ENCODE results near the gene F5.
"Not testable (repeated sequence)": the region's sequence is repeated elsewhere in the genome, so short reads cannot be mapped to it uniquely, and the experiment has no call there.

The F5 gene

DNA sequence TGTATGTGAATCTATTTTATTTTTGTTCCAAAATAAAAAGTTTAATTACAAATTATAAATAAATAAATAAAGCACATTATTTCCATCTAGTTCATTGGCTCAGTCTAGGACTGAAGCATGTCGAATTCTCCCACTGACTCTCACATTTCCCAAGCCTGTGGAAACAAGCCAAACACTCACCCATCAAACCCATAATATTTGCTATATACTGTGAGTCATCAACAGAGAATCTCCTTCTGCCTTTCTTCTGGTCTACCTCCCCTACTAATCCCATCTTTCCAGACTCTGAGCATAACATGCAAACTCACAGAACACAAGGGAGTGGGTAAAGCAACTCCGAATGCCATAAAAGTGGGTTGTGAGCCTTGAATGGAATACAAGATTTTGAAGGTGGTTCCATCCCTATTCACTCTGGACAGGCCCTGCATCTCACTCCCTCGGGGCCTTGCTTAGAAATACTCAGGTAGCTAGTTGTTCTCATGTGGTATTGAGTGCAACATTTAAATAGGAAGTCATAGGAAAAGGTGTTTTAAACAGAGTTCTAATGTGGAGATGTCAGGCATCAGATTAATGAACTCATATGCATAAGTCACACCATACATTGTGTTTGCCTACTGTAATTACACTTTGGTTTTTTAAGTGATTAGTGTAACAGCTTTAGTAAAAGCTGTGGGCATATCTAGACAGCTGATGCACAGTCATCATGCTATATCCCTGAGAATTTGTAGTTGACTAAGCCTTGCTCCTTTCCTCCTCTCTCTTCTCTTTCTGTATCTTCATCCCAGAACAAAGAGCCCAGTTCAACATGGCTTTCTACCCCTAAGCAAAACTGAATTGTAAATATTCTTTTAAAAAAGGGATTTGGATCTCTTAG lies 47.0 kb downstream of the F5 start:
- no peak for DNase-seq (ENCODE audit: low read depth)

- no peak for DNase-seq (ENCODE audit: low read depth)
These were observed 51.6 kb downstream of the F5 start for GRCh38 chr1:169534653-169535052.

DNA sequence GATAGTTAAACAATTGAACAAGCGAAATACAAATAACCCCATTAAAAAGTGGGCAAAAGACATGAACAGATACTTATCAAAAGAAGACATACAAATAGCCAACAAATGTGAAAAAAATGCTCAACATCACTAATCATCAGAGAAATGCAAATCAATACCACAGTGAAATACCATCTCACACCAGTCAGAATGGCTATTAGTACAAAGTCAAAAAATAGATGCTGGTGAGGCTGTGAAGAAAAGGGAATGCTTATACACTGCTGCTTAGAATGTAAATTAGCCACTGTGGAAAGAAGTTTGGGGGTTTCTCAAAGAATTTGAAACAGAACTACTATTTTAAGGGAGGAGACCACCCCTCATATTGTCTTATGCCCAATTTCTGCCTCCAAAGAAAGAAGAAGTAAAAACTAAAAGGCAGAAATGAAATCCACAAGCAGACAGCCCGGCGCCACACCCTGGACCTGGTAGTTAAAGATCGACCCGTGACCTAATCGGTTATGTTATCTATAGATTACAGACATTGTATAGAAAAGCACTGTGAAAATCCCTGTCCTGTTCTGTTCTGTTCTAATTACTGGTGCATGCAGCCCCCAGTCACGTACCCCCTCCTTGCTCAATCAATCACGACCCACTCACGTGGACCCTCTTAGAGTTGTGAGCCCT lies 52.6 kb downstream of the F5 start:
- not testable (repeated sequence) for DNase-seq (ENCODE audit: low read depth)

- no peak for DNase-seq (ENCODE audit: low read depth)
These were observed 55.8 kb downstream of the F5 start for GRCh38 chr1:169530448-169530847.

GRCh38 chr1:169529068-169529642 lies 57.1 kb downstream of the F5 start:
- DNase-seq (ENCODE audit: low read depth), result no peak

- DNase-seq (ENCODE audit: low read depth), result no peak
These were observed 57.8 kb downstream of the F5 start for GRCh38 chr1:169528215-169529067.

DNA sequence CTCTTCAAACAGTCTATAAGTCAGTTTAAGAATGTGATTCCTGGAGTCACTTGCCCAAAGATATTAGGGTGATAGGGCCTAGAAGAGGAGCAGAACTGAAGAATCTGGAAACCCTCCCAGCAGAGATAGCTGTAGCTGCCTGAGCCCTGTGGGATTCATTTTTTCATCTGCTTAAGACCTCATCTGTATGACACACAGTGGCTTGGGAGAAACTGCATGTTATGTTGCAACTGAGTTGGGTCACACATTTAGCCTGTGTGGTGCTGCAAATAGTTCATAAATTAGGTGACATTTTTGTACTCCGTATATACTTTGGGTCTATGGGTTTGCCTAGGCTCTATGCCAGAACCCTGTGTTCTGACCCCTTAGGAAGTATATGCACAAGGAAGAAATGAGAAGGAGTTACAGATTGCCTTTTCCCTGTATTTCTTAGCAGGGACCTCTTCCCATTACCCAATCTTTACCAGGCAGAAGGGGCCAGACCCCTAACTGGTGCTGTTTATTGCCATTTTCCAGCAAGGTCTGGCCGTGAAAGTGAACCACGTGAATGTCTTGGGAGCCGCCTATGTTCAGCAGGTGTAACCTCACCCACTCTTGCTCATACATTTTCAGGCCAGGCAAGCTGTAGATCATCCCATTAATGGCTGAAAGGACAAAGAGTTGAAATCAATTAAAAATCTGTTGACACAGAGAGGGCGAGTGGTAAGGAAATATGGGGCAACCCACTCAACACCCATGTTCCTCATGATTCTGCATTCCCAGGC lies 58.6 kb downstream of the F5 start:
- DNase-seq (ENCODE audit: low read depth), result no peak

GRCh38 chr1:169527001-169527400 lies 59.3 kb downstream of the F5 start:
- no peak for DNase-seq (ENCODE audit: low read depth)

GRCh38 chr1:169526120-169526832 lies 60.0 kb downstream of the F5 start:
- DNase-seq (ENCODE audit: low read depth), result no peak

- no peak for DNase-seq (ENCODE audit: low read depth)
These were observed 60.9 kb downstream of the F5 start for GRCh38 chr1:169525391-169525790.

GRCh38 chr1:169523904-169524303 lies 62.4 kb downstream of the F5 start:
- DNase-seq (ENCODE audit: low read depth), result no peak

- DNase-seq (ENCODE audit: low read depth), result no peak
These were observed 65.1 kb downstream of the F5 start for GRCh38 chr1:169521226-169521625.

DNA sequence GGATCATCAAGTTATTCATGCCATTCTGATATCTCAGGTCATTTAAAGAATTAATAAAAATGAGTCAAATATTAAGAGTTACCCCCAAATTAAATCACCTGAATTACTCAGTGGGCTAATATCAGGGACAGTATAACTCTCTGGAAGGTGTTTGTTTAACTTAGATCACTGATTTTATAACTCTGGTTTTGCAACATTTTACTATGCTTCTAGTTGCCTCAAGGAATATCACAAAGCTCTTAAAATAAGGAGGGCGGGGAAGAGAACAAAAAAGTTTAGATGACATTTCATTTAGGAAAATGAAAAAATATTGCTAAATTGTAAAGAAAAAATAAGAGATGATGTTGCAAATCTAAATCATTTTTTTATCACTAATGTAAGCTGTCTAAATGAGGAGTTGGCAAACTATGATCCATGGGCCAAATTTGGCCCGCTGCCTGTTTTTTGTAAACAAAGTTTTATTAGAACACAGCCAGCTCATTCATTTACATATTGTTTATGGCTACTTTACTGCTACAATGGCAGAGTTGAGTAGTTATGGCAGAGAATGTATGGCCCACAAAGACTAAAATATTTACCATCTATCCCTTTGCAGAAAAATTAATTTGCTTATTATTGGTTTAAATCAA lies 68.6 kb downstream of the F5 start:
- no peak for DNase-seq (ENCODE audit: low read depth)

- DNase-seq (ENCODE audit: low read depth), result no peak
These were observed 70.6 kb downstream of the F5 start for GRCh38 chr1:169515641-169516040.

GRCh38 chr1:169514566-169515270 lies 71.6 kb downstream of the F5 start:
- DNase-seq (ENCODE audit: low read depth), result no peak

- DNase-seq (ENCODE audit: low read depth), result no peak
These were observed 73.1 kb downstream of the F5 start for GRCh38 chr1:169513208-169513607.

GRCh38 chr1:169511316-169512005 lies 74.8 kb downstream of the F5 start:
- DNase-seq (ENCODE audit: low read depth), result no peak

DNA sequence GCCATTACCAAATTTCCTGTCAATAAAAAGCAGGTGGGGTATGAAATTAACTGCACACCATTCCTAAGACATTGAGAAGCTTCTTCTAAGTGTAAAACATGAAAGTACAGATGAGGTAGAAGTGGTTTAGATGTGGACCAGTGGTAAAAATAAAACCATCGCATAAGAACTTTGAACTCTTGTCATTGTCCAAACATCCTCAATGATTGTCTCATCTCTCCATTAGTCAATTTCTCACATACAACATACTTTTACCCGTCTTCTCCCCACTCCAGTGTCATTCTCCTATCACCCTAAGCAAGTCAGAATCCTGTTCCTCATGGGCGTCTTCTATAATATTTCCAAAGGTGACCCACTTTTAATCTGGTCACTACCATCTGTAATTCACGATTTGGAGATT lies 76.2 kb downstream of the F5 start:
- DNase-seq (ENCODE audit: low read depth), result no peak

DNA sequence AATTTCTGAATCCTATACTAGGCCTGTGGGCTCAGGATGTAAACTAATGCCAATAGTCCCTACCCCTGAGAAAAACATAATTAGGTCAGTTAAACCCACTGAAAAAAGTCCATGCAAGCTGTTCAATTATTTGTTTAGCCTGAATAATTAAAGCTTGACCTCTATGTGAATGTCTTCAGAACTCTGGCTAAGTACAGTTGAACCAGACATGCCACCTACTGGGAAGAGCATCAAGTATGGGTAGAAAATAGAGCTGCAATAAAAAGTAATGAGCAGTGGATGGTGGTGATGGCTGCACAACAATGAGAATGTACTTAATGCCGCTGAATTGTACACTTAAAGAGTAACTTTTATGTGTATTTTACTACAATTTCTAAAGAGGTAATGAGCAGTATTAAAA lies 76.9 kb downstream of the F5 start:
- DNase-seq (ENCODE audit: low read depth), result no peak

All from stimulated activated CD8-positive, alpha-beta memory T cell treated with anti-CD3 and anti-CD28 coated beads, Interleukin-15, amount 100 ng/mL, for 1 hour (primary cell).